NOMO-1 treated with DMSO at 0.1 percent for 48 hours (cell line): ENCODE data around the gene CLHC1.

ENCODE experiments used
- DNase-seq: peaks from one replicate; lab custom pipeline; 2025; ENCODE audit not compliant: unreplicated experiment; lab: John Stamatoyannopoulos, UW

The CLHC1 gene

GRCh38 chr2:55169915-55170314, 62.2 kb downstream of the CLHC1 start:
- no peak for DNase-seq

GRCh38 chr2:55169359-55169758, 62.7 kb downstream of the CLHC1 start:
- DNase-seq = no peak

GRCh38 chr2:55168221-55169154, 63.6 kb downstream of the CLHC1 start:
- DNase-seq = peak; percentile 79

- no peak for DNase-seq
Measured at GRCh38 chr2:55165626-55166025, 66.5 kb downstream of the CLHC1 start.

- peak; percentile 12 for DNase-seq
Measured at GRCh38 chr2:55164534-55165480, 67.3 kb downstream of the CLHC1 start.

- DNase-seq = no peak
Measured at GRCh38 chr2:55163941-55164390, 68.1 kb downstream of the CLHC1 start.

- no peak for DNase-seq
Measured at GRCh38 chr2:55163274-55163721, 68.8 kb downstream of the CLHC1 start.

GRCh38 chr2:55162284-55163006, 69.6 kb downstream of the CLHC1 start:
- DNase-seq = no peak

- DNase-seq = peak; percentile 67
Measured at GRCh38 chr2:55161295-55162210, 70.5 kb downstream of the CLHC1 start.

GRCh38 chr2:55160422-55160821, 71.7 kb downstream of the CLHC1 start:
- DNase-seq = no peak

GRCh38 chr2:55159752-55160151, 72.3 kb downstream of the CLHC1 start:
- DNase-seq = no peak

- DNase-seq = peak; percentile 47
Measured at GRCh38 chr2:55159037-55159651, 72.9 kb downstream of the CLHC1 start.

GRCh38 chr2:55158111-55158814, 73.8 kb downstream of the CLHC1 start:
- DNase-seq = no peak

- no peak for DNase-seq
Measured at GRCh38 chr2:55157474-55157884, 74.6 kb downstream of the CLHC1 start.

- DNase-seq = no peak
Measured at GRCh38 chr2:55156984-55157383, 75.1 kb downstream of the CLHC1 start.

GRCh38 chr2:55156326-55156725, 75.8 kb downstream of the CLHC1 start:
- no peak for DNase-seq

GRCh38 chr2:55155764-55156281, 76.3 kb downstream of the CLHC1 start:
- no peak for DNase-seq

GRCh38 chr2:55155206-55155605, 76.9 kb downstream of the CLHC1 start:
- no peak for DNase-seq
